ENCODE data around the gene SETBP1.

The SETBP1 gene

DNA sequence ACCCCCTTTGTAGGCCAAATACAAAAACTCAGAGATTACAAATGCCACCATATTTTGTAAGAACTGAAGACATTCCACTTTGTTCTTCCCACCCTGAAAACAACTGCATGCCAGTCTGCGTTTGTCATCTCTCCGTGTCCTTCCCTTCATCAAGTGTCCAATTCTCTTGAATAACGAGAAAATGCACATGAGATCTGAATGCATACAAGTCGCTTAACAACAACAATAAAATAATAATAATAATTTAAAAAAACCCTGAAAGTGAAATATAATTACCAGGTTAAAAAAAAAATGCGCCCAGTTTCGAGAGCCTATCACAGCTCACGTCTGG, 2.0 kb upstream of the SETBP1 start:
- no peaks in the 10 kb centered on the region for H3K27me3 ChIP-seq (ENCODE audit: control insufficient read depth, insufficient read depth, low read length, poor library complexity, severe bottlenecking)
- H3K36me3 ChIP-seq (ENCODE audit: control insufficient read depth, insufficient read depth, low read length) = no peaks in the 10 kb centered on the region
- H3K4me3 ChIP-seq (ENCODE audit: insufficient read depth, low read depth, low read length) = peak overlapping the region; percentile 87
- 40 to 41% methylated on average over 6 of the region's 7 CpGs for WGBS, 2 experiments
- H3K4me1 ChIP-seq (ENCODE audit: control insufficient read depth, insufficient read depth, low read length) = peaks cover 12% of the 10 kb centered on the region
- H3K27ac ChIP-seq (ENCODE audit: insufficient read depth, low read depth, low read length, poor library complexity, severe bottlenecking) = no peak overlapping the region
- H3K9me3 ChIP-seq (ENCODE audit: control insufficient read depth, low read length) = no peaks in the 10 kb centered on the region

GRCh38 chr18:44679056-44679913, 1.4 kb upstream of the SETBP1 start:
- H3K36me3 ChIP-seq (ENCODE audit: control insufficient read depth, insufficient read depth, low read length) = no peaks in the 10 kb centered on the region
- 0% methylated on average over 96 to 100 of the region's 102 CpGs for WGBS, 2 experiments
- peak overlapping the region; percentile 87 for H3K27ac ChIP-seq (ENCODE audit: insufficient read depth, low read depth, low read length, poor library complexity, severe bottlenecking)
- H3K9me3 ChIP-seq (ENCODE audit: control insufficient read depth, low read length) = no peaks in the 10 kb centered on the region
- H3K27me3 ChIP-seq (ENCODE audit: control insufficient read depth, insufficient read depth, low read length, poor library complexity, severe bottlenecking) = no peaks in the 10 kb centered on the region
- H3K4me3 ChIP-seq (ENCODE audit: insufficient read depth, low read depth, low read length) = peak overlapping the region; percentile 87
- H3K4me1 ChIP-seq (ENCODE audit: control insufficient read depth, insufficient read depth, low read length) = peaks cover 18% of the 10 kb centered on the region

DNA sequence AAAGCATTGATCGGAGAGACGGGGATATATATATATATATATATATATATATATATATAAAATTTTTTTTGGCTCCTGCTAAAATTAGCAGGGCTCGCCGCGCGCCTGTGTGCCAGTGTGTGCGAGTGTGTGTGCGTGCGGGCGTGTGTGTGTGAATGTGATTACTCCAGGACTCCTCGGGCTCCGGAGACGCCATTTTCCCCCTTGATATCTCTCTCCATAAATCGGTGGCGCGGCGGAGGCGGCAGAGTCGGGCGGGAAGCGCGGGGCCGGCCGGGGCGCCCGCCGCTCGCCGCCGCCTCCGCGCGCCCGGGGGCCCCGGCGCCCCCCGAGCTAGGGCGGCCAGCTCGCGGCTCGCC, 795 bp upstream of the SETBP1 start:
- H3K4me3 ChIP-seq (ENCODE audit: insufficient read depth, low read depth, low read length) = peak overlapping the region; percentile 87
- 0% methylated on average over 39 of the region's 41 CpGs for WGBS, 2 experiments
- H3K36me3 ChIP-seq (ENCODE audit: control insufficient read depth, insufficient read depth, low read length) = no peaks in the 10 kb centered on the region
- H3K27ac ChIP-seq (ENCODE audit: insufficient read depth, low read depth, low read length, poor library complexity, severe bottlenecking) = no peak overlapping the region
- H3K9me3 ChIP-seq (ENCODE audit: control insufficient read depth, low read length) = no peaks in the 10 kb centered on the region
- no peaks in the 10 kb centered on the region for H3K27me3 ChIP-seq (ENCODE audit: control insufficient read depth, insufficient read depth, low read length, poor library complexity, severe bottlenecking)
- H3K4me1 ChIP-seq (ENCODE audit: control insufficient read depth, insufficient read depth, low read length) = peaks cover 20% of the 10 kb centered on the region

GRCh38 chr18:44681076-44681970, 635 bp downstream of the SETBP1 start:
- WGBS, 2 experiments = 7 to 8% methylated on average over 21 to 23 of the region's 24 CpGs
- H3K27me3 ChIP-seq (ENCODE audit: control insufficient read depth, insufficient read depth, low read length, poor library complexity, severe bottlenecking) = no peaks in the 10 kb centered on the region
- H3K9me3 ChIP-seq (ENCODE audit: control insufficient read depth, low read length) = no peaks in the 10 kb centered on the region
- H3K4me3 ChIP-seq (ENCODE audit: insufficient read depth, low read depth, low read length) = peak overlapping the region; percentile 87
- H3K36me3 ChIP-seq (ENCODE audit: control insufficient read depth, insufficient read depth, low read length) = no peaks in the 10 kb centered on the region
- peaks cover 33% of the 10 kb centered on the region for H3K4me1 ChIP-seq (ENCODE audit: control insufficient read depth, insufficient read depth, low read length)
- H3K27ac ChIP-seq (ENCODE audit: insufficient read depth, low read depth, low read length, poor library complexity, severe bottlenecking) = no peak overlapping the region

DNA sequence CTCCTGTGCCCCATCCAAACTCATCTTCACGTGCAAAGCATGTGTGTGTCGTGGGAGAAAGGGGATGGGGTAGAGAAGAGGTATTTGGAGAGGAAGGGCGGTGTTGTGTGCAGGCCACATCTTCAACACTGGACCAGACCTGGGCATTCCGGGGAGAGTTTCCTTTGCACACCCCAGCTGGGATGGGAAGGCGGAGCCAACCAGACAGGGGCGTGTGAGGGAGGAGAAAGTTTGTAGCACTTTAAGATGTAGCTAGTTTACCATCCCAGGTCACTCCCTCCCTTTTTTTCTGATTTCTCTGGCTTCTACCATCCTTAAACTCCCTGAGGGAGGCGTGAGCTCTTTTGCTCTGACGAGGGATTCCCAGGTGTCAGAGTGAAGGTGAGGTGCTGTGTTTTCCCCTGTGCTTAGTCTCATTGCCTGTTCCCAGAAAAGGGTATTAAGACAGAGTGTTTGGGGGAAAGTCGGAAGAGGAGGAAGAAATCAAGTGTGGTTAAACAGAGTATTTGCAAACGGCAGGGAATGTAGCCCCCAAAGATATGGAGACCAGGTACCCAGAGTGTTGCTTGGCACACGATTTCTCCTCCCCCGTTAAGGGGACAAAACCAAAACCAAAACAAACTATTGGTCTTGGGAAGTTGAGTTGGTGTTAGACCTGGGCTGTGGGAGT, 1.6 kb downstream of the SETBP1 start:
- Histone ChIP-seq H3K36me3 (ENCODE audit: control insufficient read depth, insufficient read depth, low read length) (no peaks in the 10 kb centered on the region), H3K4me1 (ENCODE audit: control insufficient read depth, insufficient read depth, low read length) (peaks cover 33% of the 10 kb centered on the region), H3K27me3 (ENCODE audit: control insufficient read depth, insufficient read depth, low read length, poor library complexity, severe bottlenecking) (no peaks in the 10 kb centered on the region), H3K27ac (ENCODE audit: insufficient read depth, low read depth, low read length, poor library complexity, severe bottlenecking) (no peak overlapping the region), H3K4me3 (ENCODE audit: insufficient read depth, low read depth, low read length) (peak overlapping the region; percentile 87), H3K9me3 (ENCODE audit: control insufficient read depth, low read length) (no peaks in the 10 kb centered on the region)
- WGBS, 2 experiments = 6% methylated on average over 10 to 12 of the region's 12 CpGs

DNA sequence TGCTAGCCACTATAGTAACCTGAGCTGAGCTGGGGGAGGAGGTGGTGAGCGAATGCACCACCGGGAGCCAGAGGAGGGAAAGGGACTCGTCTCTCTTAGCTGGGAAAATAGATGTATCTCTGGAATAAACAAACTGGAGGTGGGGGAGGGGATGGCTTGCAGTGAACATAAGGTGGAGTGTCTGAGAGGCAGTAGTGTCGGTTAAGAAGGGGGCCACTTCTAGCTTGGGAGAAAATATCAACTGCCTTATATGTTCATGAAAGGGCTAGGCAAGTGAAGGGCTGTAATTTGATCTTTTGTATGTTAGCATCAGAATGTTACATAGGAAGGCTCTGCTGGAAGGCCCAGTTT, 2.2 kb downstream of the SETBP1 start:
- peak overlapping the region; percentile 87 for H3K4me3 ChIP-seq (ENCODE audit: insufficient read depth, low read depth, low read length)

DNA sequence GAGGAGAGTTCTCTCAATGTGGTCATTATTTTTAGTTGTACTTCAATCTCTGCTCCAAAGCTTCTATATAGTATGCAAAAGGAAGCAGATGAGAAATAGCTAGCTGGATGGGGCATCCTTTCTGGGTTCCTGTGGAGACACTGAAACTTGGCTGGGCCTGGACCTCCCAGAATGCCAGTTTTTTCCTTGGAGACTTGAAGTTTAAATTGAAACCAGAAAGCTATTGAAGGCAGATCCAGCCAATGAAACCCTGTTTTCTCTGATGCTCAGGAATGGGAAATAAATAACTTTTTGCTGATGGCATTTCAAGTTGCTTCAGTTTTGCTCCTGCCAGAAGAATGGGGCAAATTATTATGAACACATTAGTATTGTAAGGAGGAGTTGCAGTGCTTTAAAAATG, 2.9 kb downstream of the SETBP1 start:
- H3K36me3 ChIP-seq (ENCODE audit: control insufficient read depth, insufficient read depth, low read length) = no peaks in the 10 kb centered on the region
- H3K9me3 ChIP-seq (ENCODE audit: control insufficient read depth, low read length) = no peaks in the 10 kb centered on the region
- no peak overlapping the region for H3K4me3 ChIP-seq (ENCODE audit: insufficient read depth, low read depth, low read length)
- peaks cover 33% of the 10 kb centered on the region for H3K4me1 ChIP-seq (ENCODE audit: control insufficient read depth, insufficient read depth, low read length)
- no peaks in the 10 kb centered on the region for H3K27me3 ChIP-seq (ENCODE audit: control insufficient read depth, insufficient read depth, low read length, poor library complexity, severe bottlenecking)
- H3K27ac ChIP-seq (ENCODE audit: insufficient read depth, low read depth, low read length, poor library complexity, severe bottlenecking) = no peak overlapping the region

More for the DNA sequence above, 2.2 kb downstream of the SETBP1 start:
- 2 to 3% methylated on average over 4 of the region's 4 CpGs for WGBS, 2 experiments
- H3K36me3 ChIP-seq (ENCODE audit: control insufficient read depth, insufficient read depth, low read length) = no peaks in the 10 kb centered on the region
- H3K9me3 ChIP-seq (ENCODE audit: control insufficient read depth, low read length) = no peaks in the 10 kb centered on the region
- H3K27me3 ChIP-seq (ENCODE audit: control insufficient read depth, insufficient read depth, low read length, poor library complexity, severe bottlenecking) = no peaks in the 10 kb centered on the region
- peak overlapping the region; percentile 9 for H3K27ac ChIP-seq (ENCODE audit: insufficient read depth, low read depth, low read length, poor library complexity, severe bottlenecking)
- H3K4me1 ChIP-seq (ENCODE audit: control insufficient read depth, insufficient read depth, low read length) = peaks cover 33% of the 10 kb centered on the region

DNA sequence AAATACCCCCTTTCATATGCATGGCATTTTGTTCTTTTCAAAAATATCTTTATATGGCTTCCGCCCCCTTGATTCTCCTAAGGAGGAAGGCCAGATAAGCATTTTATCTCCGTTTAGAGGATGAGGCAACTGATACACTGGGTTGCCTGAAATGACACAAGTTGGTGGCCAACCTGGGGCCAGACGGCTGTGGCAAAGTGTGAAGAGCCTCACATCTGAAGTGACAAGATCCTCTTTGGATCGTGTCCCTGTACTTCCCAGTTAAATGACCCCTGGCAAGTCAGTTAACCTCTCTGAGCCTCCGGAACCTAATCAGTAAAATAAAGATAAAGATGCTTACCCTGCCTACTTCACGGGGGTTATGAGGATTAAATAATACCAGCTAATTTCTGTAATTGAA, 4.6 kb downstream of the SETBP1 start:
- Histone ChIP-seq H3K9me3 (ENCODE audit: control insufficient read depth, low read length) (no peaks in the 10 kb centered on the region), H3K27me3 (ENCODE audit: control insufficient read depth, insufficient read depth, low read length, poor library complexity, severe bottlenecking) (no peaks in the 10 kb centered on the region), H3K4me3 (ENCODE audit: insufficient read depth, low read depth, low read length) (no peak overlapping the region), H3K4me1 (ENCODE audit: control insufficient read depth, insufficient read depth, low read length) (peaks cover 47% of the 10 kb centered on the region), H3K36me3 (ENCODE audit: control insufficient read depth, insufficient read depth, low read length) (no peaks in the 10 kb centered on the region), H3K27ac (ENCODE audit: insufficient read depth, low read depth, low read length, poor library complexity, severe bottlenecking) (no peak overlapping the region)
- 92% methylated on average over 6 of the region's 6 CpGs for WGBS, 2 experiments

DNA sequence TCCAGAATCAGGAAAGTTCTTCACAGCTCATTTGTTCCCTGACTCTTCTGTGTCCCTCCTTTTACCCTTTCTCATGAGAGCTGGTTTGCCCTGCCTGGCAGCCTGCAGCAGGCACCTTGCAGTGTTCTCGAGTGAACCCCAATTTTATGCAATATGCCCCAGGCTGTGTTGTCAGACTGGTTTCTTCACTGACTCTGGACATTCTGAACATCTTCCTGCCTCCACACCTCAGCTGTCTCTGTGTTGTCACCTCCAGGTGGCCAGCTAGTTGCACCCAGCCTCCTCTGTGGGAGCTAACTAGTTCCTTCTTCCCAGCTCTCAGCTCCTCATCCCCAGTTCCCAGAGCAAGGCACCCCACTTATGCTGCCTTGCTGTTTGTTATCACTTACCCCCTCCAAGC, 5.5 kb downstream of the SETBP1 start:
- Histone ChIP-seq H3K4me1 (ENCODE audit: control insufficient read depth, insufficient read depth, low read length) (peaks cover 47% of the 10 kb centered on the region), H3K27ac (ENCODE audit: insufficient read depth, low read depth, low read length, poor library complexity, severe bottlenecking) (no peak overlapping the region), H3K4me3 (ENCODE audit: insufficient read depth, low read depth, low read length) (no peak overlapping the region), H3K27me3 (ENCODE audit: control insufficient read depth, insufficient read depth, low read length, poor library complexity, severe bottlenecking) (no peaks in the 10 kb centered on the region), H3K9me3 (ENCODE audit: control insufficient read depth, low read length) (no peaks in the 10 kb centered on the region), H3K36me3 (ENCODE audit: control insufficient read depth, insufficient read depth, low read length) (no peaks in the 10 kb centered on the region)
- WGBS, 2 experiments = 85 to 92% methylated on average over 1 of the region's 1 CpG

GRCh38 chr18:44687421-44687820, 6.7 kb downstream of the SETBP1 start:
- no peaks in the 10 kb centered on the region for H3K9me3 ChIP-seq (ENCODE audit: control insufficient read depth, low read length)
- no peaks in the 10 kb centered on the region for H3K36me3 ChIP-seq (ENCODE audit: control insufficient read depth, insufficient read depth, low read length)
- H3K4me1 ChIP-seq (ENCODE audit: control insufficient read depth, insufficient read depth, low read length) = peaks cover 43% of the 10 kb centered on the region
- H3K27me3 ChIP-seq (ENCODE audit: control insufficient read depth, insufficient read depth, low read length, poor library complexity, severe bottlenecking) = no peaks in the 10 kb centered on the region
- H3K27ac ChIP-seq (ENCODE audit: insufficient read depth, low read depth, low read length, poor library complexity, severe bottlenecking) = no peak overlapping the region
- no peak overlapping the region for H3K4me3 ChIP-seq (ENCODE audit: insufficient read depth, low read depth, low read length)

Data from ectodermal cell (in vitro differentiated cells).